ENCODE data around the gene FAM107B. TPM values are rescaled to one million over a fixed set of nuclear protein-coding genes. Genes with fewer than 3 reads are reported as not detected.

FAM107B gene
- total and polyA plus RNA-seq, 2 of the 4 experiments (the other 2 are of a cell fraction), result 26.4 to 27.1 TPM

DNA sequence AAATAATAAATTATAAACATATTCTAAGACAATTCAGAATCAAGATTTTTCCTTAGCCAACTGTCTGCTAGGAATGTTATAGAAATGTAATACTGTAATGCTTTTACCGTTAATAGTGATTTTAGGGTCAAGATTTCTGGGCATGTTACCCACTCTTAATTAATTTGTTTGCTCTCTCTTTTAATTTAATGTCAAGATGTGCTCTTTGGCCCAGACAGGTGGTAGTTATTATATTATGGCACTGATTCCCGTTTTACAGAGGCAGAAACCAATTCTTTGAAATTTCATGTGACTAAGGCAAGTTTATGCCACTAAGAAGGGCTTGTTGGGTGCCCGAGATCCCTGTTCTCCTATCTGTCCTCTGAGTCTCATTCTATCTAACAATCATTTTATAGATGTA lies 959 bp upstream of the FAM107B start:
- Histone ChIP-seq H2BK20ac (ENCODE audit: low read depth, low read length) (no peak overlapping the region), H3K79me1 (ENCODE audit: low read depth in 1 of 2, low read length in 2 of 2) (no peaks in the 10 kb centered on the region), H2AFZ (replicated peaks; ENCODE audit: low read length, poor library complexity) (no peak overlapping the region), H2AK9ac (replicated peaks; ENCODE audit: low read depth, low read length, poor library complexity) (no peak overlapping the region), H3K14ac (replicated peaks; ENCODE audit: low read depth, low read length) (no peak overlapping the region), H3K4me3 (ENCODE audit: insufficient read depth, low read depth, low read length) (no peak overlapping the region), H4K8ac (ENCODE audit: low read depth in 2 of 2, low read length in 2 of 2) (no peak overlapping the region), H2AK5ac (ENCODE audit: low read depth, low read length) (no peak overlapping the region), H4K20me1 (ENCODE audit: insufficient read depth, low read length) (no peaks in the 10 kb centered on the region; the same call in 1 of the 2 replicates), H3K4me2 (ENCODE audit: low read depth, low read length) (no peak overlapping the region), H3K56ac (ENCODE audit: extremely low read depth, insufficient read depth, low read length) (no peak overlapping the region), H4K5ac (ENCODE audit: low read depth, low read length) (no peak overlapping the region), H3K23ac (ENCODE audit: low read depth, low read length) (no peak overlapping the region), H2BK120ac (ENCODE audit: low read depth, low read length) (no peak overlapping the region), H2BK15ac (ENCODE audit: low read depth, low read length) (no peak overlapping the region), H3K27ac (ENCODE audit: insufficient read depth, low read length) (no peak overlapping the region), H3K9me1 (ENCODE audit: insufficient read depth, low read length) (peaks cover 7% of the 10 kb centered on the region), H3K4ac (ENCODE audit: low read depth, low read length) (no peak overlapping the region), H3K18ac (ENCODE audit: low read depth, low read length) (no peak overlapping the region), H3K4me1 (ENCODE audit: control insufficient read depth, insufficient read depth, low read length) (peaks cover 12% of the 10 kb centered on the region), H3K27me3 (ENCODE audit: control insufficient read depth, insufficient read depth, low read length) (no peaks in the 10 kb centered on the region), H3K36me3 (ENCODE audit: control insufficient read depth, insufficient read depth, low read length) (no peaks in the 10 kb centered on the region), H3K9me3 (ENCODE audit: control insufficient read depth, insufficient read depth, low read length) (no peaks in the 10 kb centered on the region), H3K9ac (ENCODE audit: low read depth, low read length) (no peak overlapping the region), H2BK5ac (ENCODE audit: low read depth, low read length, poor library complexity, severe bottlenecking) (no peak overlapping the region), H4K91ac (ENCODE audit: insufficient read depth, low read depth, low read length) (no peak overlapping the region)
- ChIA-PET POLR2A (ENCODE audit: unreplicated experiment) (no interaction called here), CTCF (no interaction called here)
- ATAC-seq (ENCODE audit: low read depth) (no peak), DNase-seq (no peak)
- dilution Hi-C loops (cut with HindIII; ENCODE audit: low sequenced_read_pairs, unreplicated experiment), result no loop called here
- intact Hi-C loops (cut with micrococcal nuclease), result no loop called here
- no peak for TF ChIP-seq SMC3 (IDR thresholded peaks at IDR 0.05; ENCODE audit: low read depth, low read length)
- TF ChIP-seq BHLHE40 (IDR thresholded peaks at IDR 0.05; ENCODE audit: low read depth, low read length), result no peak
- TF ChIP-seq, protein P1, sequence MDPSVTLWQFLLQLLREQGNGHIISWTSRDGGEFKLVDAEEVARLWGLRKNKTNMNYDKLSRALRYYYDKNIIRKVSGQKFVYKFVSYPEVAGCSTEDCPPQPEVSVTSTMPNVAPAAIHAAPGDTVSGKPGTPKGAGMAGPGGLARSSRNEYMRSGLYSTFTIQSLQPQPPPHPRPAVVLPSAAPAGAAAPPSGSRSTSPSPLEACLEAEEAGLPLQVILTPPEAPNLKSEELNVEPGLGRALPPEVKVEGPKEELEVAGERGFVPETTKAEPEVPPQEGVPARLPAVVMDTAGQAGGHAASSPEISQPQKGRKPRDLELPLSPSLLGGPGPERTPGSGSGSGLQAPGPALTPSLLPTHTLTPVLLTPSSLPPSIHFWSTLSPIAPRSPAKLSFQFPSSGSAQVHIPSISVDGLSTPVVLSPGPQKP (IDR thresholded peaks at IDR 0.05; ENCODE audit: borderline replicate concordance, low read depth, low read length), result no peak
- WGBS, 2 experiments (ENCODE audit: extremely low coverage in 2 of 2, insufficient read length in 1 of 2), result no CpG with 5 or more reads among the region's 3 CpGs
- no TSS peak for BruUV-seq (replicated peaks)
- in situ Hi-C loops (cut with MboI; ENCODE audit: low sequenced_read_pairs), result no loop called here

Data from IMR-90 (cell line).